ENCODE data around the gene CDIP1.

DNA sequence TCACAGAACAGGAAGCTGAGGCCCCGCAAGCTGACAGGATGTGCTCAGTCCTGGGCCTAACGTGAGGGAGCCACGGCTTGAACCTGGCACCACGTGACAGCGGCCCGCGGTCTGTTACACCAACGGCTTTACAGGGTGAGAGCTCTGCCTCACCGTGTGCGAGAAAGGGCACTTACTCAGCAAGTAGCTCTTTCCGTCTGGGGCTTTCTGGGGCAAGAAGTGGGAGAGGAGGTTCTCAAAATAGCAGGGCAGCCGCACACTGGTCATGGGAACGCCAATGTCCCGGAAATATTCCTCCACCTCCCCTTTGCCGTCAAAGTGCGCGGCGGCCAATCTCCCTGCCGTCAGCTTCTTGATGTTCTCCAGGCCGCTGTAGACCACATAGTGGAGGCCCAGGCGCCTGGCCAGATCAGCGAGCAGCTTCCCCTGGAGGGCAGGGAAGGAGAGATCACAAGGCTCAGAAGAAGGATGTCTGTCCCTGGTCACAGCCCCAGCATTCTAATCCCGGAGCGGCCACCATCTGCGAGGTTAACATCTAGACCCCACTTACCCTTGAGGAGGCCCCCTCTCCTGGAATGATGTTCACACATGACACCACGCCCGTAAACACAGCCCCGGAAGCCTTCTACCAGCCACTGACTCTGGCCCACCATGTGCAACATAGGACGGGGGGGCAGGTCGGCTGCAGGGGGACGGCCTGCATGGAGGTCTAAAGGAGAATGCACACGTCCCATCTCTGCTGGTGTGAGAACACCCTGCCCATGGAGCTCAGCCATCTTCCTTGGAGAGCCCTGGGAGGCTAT, 72.4 kb downstream of the CDIP1 start:
- TF ChIP-seq SUZ12 (IDR thresholded peaks at IDR 0.05; ENCODE audit: extremely low read depth, insufficient read depth, insufficient read length) (no peak), YY1 (IDR thresholded peaks at IDR 0.05; ENCODE audit: insufficient read depth, insufficient read length) (no peak), ZNF274 (IDR thresholded peaks at IDR 0.05; ENCODE audit: low read depth, low read length) (no peak)
